SIG-M5 treated with dmso at 0.1 percent for 504 hours (cell line): ENCODE results near the gene IGFL2.
"Not testable (repeated sequence)": the region's sequence is repeated elsewhere in the genome, so short reads cannot be mapped to it uniquely, and the experiment has no call there.

ENCODE experiments used
- DNase-seq: peaks from one replicate; lab custom pipeline; 2025; ENCODE audit not compliant: unreplicated experiment; lab: John Stamatoyannopoulos, UW

The IGFL2 gene

DNA sequence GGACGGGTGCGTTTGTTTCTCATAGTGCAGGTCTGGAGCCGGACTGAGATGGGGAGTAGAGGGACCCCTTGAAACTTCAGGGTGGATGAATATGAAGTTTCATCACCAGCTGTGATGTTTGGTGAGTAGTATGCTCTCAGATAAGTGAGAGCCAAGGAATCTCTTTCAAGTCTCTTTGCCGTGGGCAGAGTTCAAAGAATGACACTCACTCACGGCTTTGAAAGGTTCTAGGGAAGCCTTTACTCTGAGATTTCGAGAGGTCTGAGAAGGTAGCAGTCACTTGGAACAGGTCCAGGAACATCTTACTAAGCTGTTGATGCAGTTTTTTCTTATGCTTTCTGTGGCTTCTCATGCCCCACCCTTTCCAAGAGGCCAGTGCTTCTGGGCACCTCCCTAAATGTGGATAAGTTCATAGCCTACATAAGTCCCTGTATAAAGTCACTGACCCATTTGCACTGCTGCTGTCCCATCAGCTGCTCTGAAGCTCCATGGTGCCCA lies at the start of gene IGFL2:
Gene IGFL2, plus strand, starts transcription at position 448 of the 498 bp plus-strand sequence. Its CDS starts 41 bp downstream, at position 489.
- DNase-seq = no peak

GRCh38 chr19:46100344-46100743 lies 47.7 kb upstream of the IGFL2 start:
- no peak for DNase-seq

GRCh38 chr19:46101293-46101692 lies 46.7 kb upstream of the IGFL2 start:
- no peak for DNase-seq

DNA sequence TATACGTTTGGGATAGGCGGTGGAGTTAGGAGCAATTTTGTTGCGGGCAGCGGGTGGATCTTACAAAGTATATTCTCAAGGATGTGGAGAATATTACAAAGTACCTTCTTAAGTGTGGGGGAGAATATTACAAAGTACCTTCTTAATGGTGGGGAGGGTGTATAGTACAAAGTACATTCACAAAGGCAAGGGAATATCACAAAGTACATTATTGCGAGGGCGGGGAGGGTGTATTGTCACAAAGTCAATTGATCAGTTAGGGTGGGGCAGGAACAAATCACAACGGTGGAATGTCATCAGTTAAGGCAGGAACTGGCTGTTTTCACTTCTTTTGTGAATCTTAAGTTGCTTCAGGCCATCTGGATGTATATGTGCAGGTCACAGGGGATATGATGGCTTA lies 45.7 kb upstream of the IGFL2 start:
- DNase-seq = not testable (repeated sequence)

GRCh38 chr19:46107371-46107770 lies 40.7 kb upstream of the IGFL2 start:
- DNase-seq = no peak

- DNase-seq = no peak
Observed at GRCh38 chr19:46109876-46110275, 38.2 kb upstream of the IGFL2 start.

GRCh38 chr19:46111376-46111775 lies 36.7 kb upstream of the IGFL2 start:
- no peak for DNase-seq

- DNase-seq = no peak
Observed at GRCh38 chr19:46112527-46112926, 35.5 kb upstream of the IGFL2 start.

GRCh38 chr19:46113726-46114125 lies 34.3 kb upstream of the IGFL2 start:
- no peak for DNase-seq

DNA sequence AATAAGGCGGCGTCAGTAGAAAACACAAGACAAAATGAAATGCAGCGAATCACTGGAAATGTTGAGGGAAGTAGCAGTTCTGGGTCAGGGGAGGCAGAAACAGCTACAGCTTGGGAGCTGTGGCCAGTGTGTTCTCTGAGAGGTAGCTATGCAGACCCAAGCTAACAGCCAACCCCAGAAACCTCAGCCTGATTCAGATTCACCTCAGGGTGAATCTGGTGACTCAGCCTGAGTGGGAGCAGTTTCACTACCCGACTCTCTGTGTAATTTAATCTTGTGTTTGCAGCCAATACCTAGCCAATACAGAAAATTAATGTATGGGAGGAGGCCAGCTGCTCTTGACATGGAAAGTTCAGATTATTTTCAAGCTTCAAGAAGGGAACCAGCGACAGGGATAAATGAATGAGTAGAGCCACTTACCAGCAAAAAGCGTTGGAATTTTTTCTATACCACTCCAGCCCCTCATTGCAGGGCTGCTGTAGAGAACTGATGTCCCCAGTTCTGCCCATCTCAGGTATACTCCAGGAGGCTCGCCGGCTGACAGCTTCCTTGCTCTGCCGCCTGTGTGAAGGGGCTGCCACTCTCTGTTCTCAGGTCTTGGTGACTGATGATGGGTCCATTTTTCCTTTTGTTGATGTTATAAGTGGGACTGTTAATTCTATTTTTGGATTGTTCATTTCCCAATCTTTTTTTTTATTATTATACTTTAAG lies 32.5 kb upstream of the IGFL2 start:
- no peak for DNase-seq

DNA sequence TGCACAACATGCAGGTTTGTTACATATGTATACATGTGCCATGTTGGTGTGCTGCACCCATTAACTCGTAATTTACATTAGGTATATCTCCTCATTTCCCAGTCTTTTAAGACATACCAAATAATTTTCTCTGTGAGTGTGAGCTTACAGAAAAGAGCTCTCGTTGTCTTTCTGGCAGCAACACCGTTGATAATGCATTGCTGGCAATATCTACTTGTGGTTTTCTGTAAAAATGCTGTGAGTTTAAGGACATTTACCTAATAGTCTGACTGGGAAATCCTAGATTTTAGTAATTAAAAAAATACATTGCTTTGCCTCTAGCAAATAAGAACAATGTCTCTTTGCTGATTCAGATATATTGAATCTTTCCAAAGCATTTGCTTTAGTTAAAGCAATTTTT lies 31.9 kb upstream of the IGFL2 start:
- no peak for DNase-seq

- DNase-seq = no peak
Observed at GRCh38 chr19:46118136-46118535, 29.9 kb upstream of the IGFL2 start.

GRCh38 chr19:46124638-46125115 lies 23.4 kb upstream of the IGFL2 start, which contains the start of gene IGFL3:
TSS of gene IGFL3 (minus strand) at chr19:46124688. CDS start at chr19:46124649, 39 bp downstream.
- peak; percentile 80 for DNase-seq

DNA sequence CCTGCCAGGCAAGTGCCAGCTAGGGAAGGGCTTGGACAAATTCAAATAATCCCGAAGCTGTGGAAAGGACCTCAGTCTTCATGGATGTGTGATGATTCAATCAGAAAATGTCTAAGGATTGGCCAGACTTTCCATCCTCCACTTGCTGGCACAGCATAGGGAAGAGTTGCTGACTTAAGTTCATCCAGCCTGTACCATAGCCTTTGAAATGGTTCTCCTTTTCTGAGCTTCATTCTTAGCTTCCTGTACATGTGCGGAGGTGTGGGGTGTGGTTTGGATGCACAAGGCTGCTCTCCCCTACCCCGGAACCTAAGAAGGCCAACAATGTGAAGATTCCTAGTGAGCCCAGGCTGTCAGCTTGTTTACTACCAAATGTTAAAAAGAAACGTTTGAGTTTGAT lies 22.6 kb upstream of the IGFL2 start:
- DNase-seq = no peak

- no peak for DNase-seq
Observed at GRCh38 chr19:46126086-46126580, 21.9 kb upstream of the IGFL2 start.

DNA sequence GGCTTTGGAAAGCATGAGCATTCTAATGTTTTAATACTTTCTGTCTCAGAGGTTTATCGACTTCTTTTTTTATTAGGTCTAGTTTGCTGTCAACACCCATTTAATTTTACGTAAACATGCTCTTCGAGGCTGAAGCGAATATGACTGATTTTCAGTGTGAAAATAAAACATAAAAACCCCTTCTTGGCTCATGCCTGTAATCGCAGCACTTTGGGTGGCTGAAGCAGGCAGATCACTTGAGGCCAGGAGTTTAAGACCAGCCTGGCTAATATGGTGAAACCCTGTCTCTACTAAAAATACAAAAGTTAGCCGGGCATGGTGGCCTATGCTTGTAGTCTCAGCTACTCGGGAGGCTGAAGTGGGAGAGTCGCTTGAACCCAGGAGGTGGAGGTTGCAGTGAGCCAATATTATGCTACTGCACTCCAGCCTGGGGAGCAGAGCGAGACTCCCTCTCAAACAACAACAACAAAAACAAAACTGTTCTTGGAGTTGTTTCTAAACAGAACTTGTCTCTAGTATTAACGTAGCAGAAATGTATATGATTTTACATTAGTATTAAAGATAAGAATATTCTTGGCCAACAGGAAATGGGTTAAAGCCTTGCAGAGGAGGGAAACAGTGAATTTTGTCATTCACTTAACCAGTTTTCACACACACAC lies 16.4 kb upstream of the IGFL2 start:
- DNase-seq = no peak

DNA sequence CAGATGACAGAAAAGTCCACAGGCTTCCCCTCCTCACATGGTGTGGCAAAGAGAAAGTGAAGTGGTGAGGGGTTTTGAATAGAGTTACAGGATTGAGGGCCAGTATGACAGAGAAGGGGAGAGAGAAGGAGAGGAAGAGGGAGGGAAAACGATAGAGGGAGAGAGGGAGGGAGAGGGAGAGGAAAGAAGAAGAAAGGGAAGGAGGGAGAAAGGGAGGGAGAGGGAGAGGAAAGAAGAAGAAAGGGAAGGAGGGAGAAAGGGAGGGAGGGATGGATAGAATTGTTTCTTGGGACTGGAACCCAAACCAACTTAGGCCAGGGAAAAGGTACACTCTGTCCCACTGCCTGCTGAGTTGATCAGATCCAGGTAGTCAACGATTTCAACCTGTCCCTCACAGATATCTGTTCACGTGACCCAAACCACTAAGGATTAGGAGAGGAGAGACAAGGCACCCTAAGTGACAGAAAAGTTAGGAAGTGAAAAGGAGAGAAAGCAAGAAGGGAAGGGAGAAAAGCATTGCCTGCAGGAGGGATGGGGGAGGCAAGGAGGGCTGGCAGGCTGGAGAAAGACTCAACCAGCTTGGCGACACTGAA lies 15.4 kb upstream of the IGFL2 start:
- no peak for DNase-seq

GRCh38 chr19:46133101-46133627 lies 14.9 kb upstream of the IGFL2 start:
- DNase-seq = peak; percentile 92

- no peak for DNase-seq
Observed at GRCh38 chr19:46133777-46134241, 14.2 kb upstream of the IGFL2 start.

DNA sequence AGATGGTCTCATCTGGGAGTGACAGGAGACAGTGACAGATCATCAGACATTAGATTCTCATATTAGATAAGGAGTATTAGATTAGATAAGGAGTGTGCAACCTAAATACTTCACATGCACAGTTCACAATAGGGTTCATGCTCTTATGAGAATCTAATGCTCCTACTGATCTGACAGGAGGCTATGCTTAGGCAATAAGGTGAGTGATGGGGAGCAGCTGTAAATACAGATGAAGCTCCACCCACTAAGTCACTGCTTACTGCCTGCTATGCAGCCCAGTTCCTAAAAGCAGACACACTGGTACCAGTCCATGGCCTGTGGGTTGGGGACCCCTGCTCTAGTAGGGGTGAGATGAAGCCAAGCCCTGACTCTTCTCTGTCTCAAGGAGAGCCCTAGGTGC lies 13.5 kb upstream of the IGFL2 start:
- peak; percentile 36 for DNase-seq

DNA sequence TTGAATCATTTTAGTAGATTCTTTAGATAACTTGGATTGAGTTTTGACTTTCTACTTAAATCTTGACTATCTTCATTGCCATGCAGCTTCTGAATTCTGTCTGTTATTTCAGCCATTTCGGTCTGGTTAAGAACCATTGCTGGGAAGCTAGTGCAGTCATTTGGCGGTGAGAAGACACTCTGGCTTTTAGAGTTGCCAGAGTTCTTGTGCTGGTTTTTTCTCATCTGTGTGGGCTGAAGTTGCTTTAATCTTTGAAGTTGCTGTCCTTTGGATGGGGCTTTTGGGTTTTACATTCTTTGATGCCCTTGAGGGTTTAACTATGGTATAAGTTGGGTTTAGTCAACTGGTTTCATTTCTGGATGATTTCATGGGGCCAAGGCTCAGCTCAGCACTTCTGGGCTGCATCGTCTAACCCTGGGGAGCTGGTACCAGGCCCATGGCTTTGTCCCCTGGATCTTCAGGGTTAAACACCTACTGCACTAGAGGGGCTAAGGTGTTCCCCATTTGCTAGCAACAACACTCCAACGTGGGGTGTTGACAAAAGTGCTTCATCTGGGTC lies 10.0 kb upstream of the IGFL2 start:
- no peak for DNase-seq
